Measurements from ENCODE around the gene AMFR. TPM values are rescaled to one million over a fixed set of nuclear protein-coding genes. Genes with fewer than 3 reads are reported as not detected.

The AMFR gene
- polyA plus RNA-seq, 1 donor (not counting 4 experiments of a cell fraction or from before 2014, with no cell fraction given) = 36.9 TPM

GRCh38 chr16:56363181-56363716, 62.1 kb downstream of the AMFR start:
- no peak overlapping the region for H3K4me3 ChIP-seq (ENCODE audit: control insufficient read depth in 2 of 3, extremely low read depth in 1 of 3, insufficient read depth in 2 of 3, low read depth in 1 of 3, low read length in 3 of 3)
- H3K79me2 ChIP-seq (ENCODE audit: control insufficient read depth, insufficient read depth, low read length) = no peaks in the 10 kb centered on the region
- no peak overlapping the region for H3K4me2 ChIP-seq (ENCODE audit: control insufficient read depth, extremely low read depth, insufficient read depth, low read depth, low read length)
- FAIRE-seq (no peak), DNase-seq (ENCODE audit: low read depth, low spot score) (no peak)
- no peaks in the 10 kb centered on the region for H3K9me3 ChIP-seq (ENCODE audit: control insufficient read depth, low read depth, low read length)
- H3K9me1 ChIP-seq (ENCODE audit: control insufficient read depth, extremely low read depth, insufficient read depth, low read length) = no peaks in the 10 kb centered on the region
- TF ChIP-seq EZH2 (IDR thresholded peaks at IDR 0.05; ENCODE audit: low read length) = no peak
- no peaks in the 10 kb centered on the region for H4K20me1 ChIP-seq (ENCODE audit: control insufficient read depth, extremely low read depth, insufficient read depth, low read length)
- H3K9ac ChIP-seq (ENCODE audit: control insufficient read depth, extremely low read depth, insufficient read depth, low read length) = no peak overlapping the region
- no peaks in the 10 kb centered on the region for H3K27me3 ChIP-seq (ENCODE audit: control insufficient read depth, extremely low read depth, insufficient read depth, low read length)
- H2AFZ ChIP-seq (ENCODE audit: control insufficient read depth, low read length) = no peak overlapping the region
- dilution Hi-C loops (cut with MboI; ENCODE audit: extremely low pct_ligation_motif_present, low sequenced_read_pairs) = no loop called here
- H3K27ac ChIP-seq (ENCODE audit: control insufficient read depth, insufficient read depth, low read length) = no peak overlapping the region
- H3K4me1 ChIP-seq (ENCODE audit: control insufficient read depth, extremely low read depth, insufficient read depth, low read length) = no peaks in the 10 kb centered on the region
- peaks cover 23 to 36% of the 10 kb centered on the region in 2 experiments for H3K36me3 ChIP-seq (ENCODE audit: control insufficient read depth in 2 of 2, extremely low read depth in 1 of 2, insufficient read depth in 2 of 2, low read length in 2 of 2)

- Histone ChIP-seq H3K9ac (ENCODE audit: control insufficient read depth, extremely low read depth, insufficient read depth, low read length) (no peak overlapping the region), H3K4me2 (ENCODE audit: control insufficient read depth, extremely low read depth, insufficient read depth, low read depth, low read length) (no peak overlapping the region), H3K36me3 (ENCODE audit: control insufficient read depth in 2 of 2, extremely low read depth in 1 of 2, insufficient read depth in 2 of 2, low read length in 2 of 2) (peaks cover 20 to 32% of the 10 kb centered on the region in 2 experiments), H3K27me3 (ENCODE audit: control insufficient read depth, extremely low read depth, insufficient read depth, low read length) (no peaks in the 10 kb centered on the region), H3K27ac (ENCODE audit: control insufficient read depth, insufficient read depth, low read length) (no peak overlapping the region), H3K9me1 (ENCODE audit: control insufficient read depth, extremely low read depth, insufficient read depth, low read length) (no peaks in the 10 kb centered on the region), H3K4me1 (ENCODE audit: control insufficient read depth, extremely low read depth, insufficient read depth, low read length) (no peaks in the 10 kb centered on the region), H4K20me1 (ENCODE audit: control insufficient read depth, extremely low read depth, insufficient read depth, low read length) (no peaks in the 10 kb centered on the region), H3K4me3 (ENCODE audit: control insufficient read depth in 2 of 3, extremely low read depth in 1 of 3, insufficient read depth in 2 of 3, low read depth in 1 of 3, low read length in 3 of 3) (no peak overlapping the region), H3K79me2 (ENCODE audit: control insufficient read depth, insufficient read depth, low read length) (no peaks in the 10 kb centered on the region), H3K9me3 (ENCODE audit: control insufficient read depth, low read depth, low read length) (no peaks in the 10 kb centered on the region), H2AFZ (ENCODE audit: control insufficient read depth, low read length) (no peak overlapping the region)
- dilution Hi-C loops (cut with MboI; ENCODE audit: extremely low pct_ligation_motif_present, low sequenced_read_pairs) = no loop called here
- no peak for DNase-seq (ENCODE audit: low read depth, low spot score)
- FAIRE-seq = no peak
- TF ChIP-seq EZH2 (IDR thresholded peaks at IDR 0.05; ENCODE audit: low read length) (no peak), CTCF (optimal IDR thresholded peaks at IDR 0.05 in 1 of 3, IDR thresholded peaks at IDR 0.05 in 1 of 3, conservative IDR thresholded peaks at IDR 0.05 in 1 of 3; ENCODE audit: extremely low read depth in 1 of 3, insufficient read depth in 2 of 3, low read length in 3 of 3) (no peak)
These were observed 62.6 kb downstream of the AMFR start for GRCh38 chr16:56362706-56363105.

All from keratinocyte (primary cell).